ENCODE results near the gene LTB.
A peak's percentile ranks its signal among the peaks of the same experiment; 100 is the strongest.
"Not testable (repeated sequence)": the region's sequence is repeated elsewhere in the genome, so short reads cannot be mapped to it uniquely, and the experiment has no call there.

The LTB gene

DNA sequence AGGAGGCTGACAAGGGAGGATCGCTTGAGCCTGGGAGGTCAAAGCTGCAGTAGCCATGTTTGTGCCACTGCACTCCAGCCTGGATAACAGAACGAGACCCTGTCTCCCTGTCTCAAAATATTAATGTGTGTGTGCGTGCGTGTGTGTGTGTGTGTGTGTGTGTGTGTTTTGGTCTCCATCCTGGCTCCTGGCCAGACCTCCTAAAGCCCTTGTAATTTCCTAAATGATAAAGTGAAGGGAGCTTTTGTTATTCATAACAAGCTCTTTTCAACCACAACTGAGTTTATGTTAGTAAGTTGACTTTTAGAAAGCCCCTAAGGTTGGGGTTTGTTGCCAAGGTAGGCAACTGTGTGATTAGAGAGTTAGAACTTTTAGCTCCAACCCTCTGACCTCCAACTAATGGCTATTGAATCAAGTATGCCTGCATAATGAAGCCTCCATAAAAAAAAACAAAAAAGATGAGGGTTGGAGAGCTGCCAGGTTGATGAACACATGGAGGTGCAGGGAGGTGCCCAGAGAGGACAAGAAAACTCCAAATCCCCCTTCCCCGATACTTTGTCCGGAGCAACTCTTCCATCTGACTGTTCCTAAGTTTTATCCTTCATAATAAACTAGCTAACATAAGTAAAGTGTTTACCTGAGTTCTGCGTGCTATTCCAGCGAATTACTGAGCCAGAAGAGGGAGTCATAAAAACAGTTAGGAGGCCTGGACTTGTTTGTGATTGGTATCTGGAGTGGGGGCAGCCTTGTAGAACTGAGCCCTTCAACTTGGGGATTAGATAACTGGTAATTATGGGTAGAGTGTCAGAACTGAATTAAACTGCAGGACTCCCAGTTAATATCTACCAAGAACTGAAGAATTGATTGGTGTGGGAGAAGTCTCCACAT lies 27.5 kb upstream of the LTB start:
- DNase-seq (ENCODE audit: low read depth), result no peak
- no peak overlapping the region for H3K4me3 ChIP-seq (ENCODE audit: control insufficient read depth, low read depth, low read length)
- TF ChIP-seq, protein P1, sequence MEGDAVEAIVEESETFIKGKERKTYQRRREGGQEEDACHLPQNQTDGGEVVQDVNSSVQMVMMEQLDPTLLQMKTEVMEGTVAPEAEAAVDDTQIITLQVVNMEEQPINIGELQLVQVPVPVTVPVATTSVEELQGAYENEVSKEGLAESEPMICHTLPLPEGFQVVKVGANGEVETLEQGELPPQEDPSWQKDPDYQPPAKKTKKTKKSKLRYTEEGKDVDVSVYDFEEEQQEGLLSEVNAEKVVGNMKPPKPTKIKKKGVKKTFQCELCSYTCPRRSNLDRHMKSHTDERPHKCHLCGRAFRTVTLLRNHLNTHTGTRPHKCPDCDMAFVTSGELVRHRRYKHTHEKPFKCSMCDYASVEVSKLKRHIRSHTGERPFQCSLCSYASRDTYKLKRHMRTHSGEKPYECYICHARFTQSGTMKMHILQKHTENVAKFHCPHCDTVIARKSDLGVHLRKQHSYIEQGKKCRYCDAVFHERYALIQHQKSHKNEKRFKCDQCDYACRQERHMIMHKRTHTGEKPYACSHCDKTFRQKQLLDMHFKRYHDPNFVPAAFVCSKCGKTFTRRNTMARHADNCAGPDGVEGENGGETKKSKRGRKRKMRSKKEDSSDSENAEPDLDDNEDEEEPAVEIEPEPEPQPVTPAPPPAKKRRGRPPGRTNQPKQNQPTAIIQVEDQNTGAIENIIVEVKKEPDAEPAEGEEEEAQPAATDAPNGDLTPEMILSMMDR (conservative IDR thresholded peaks at IDR 0.05; ENCODE audit: control insufficient read depth, insufficient read depth, low read depth, low read length), result no peak

DNA sequence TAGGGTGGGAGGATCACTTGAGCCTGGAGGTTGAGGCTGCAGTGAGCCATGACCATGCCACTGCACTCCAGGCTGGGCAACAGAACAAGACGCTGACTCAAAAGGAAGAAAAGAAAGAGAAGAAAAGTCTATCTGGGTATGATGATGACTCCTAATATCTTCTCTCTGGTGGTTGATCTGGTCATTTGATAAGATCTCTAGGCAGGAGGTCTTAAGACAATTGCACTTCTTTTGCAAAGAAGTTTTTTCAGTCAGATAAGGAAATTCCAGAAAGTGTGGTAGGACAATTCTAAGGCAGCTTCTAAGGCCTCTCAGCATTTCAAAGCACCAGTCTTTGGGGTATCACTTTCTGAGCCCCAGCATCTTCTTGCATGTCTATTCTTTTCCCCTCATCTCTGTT lies 25.1 kb upstream of the LTB start:
- no peak for DNase-seq (ENCODE audit: low read depth)
- TF ChIP-seq, protein P1 (conservative IDR thresholded peaks at IDR 0.05; ENCODE audit: control insufficient read depth, insufficient read depth, low read depth, low read length), result no peak
- no peak overlapping the region for H3K4me3 ChIP-seq (ENCODE audit: control insufficient read depth, low read depth, low read length)

DNA sequence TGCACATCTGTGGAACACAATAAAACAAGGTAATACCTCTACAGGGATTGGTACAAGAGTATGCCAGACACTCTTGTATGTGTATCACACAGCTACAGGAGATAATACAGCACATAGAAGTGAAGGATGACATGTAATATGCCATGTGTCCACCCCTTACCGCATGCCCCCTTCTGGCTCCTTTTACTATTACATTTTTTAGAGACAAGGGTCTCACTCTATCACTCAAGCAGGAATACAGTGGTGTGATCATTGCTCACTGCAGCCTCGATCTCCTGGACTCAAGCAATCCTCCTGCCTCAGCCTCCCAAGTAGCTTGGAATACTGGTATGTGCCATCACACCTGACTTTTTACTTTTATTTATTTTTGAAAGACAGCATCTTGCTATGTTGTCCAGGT lies 14.8 kb upstream of the LTB start:
- no peak overlapping the region for H3K4me3 ChIP-seq (ENCODE audit: control insufficient read depth, low read depth, low read length)
- TF ChIP-seq, protein P1 (conservative IDR thresholded peaks at IDR 0.05; ENCODE audit: control insufficient read depth, insufficient read depth, low read depth, low read length), result peak; percentile 50
- DNase-seq (ENCODE audit: low read depth), result peak; percentile 38

DNA sequence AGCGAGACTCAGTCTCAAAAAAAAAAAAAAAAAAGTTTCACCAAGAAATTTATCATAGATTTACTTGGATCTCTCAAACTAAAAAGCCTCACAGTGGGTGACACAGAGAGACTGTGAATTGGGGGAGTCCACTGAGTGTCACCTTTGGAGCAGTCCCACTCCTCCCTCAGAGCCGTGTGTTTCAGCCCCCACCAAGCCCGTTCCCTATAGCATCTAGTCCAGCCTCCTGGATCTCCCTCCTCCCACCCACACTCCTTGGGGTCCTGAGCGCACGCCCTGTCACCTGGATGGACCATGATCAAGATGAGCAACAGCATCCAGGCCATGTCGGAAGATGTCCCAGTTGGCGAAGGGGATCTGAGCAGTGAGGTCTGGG lies 10.2 kb upstream of the LTB start:
- TF ChIP-seq, protein P1 (conservative IDR thresholded peaks at IDR 0.05; ENCODE audit: control insufficient read depth, insufficient read depth, low read depth, low read length), result no peak
- no peak for DNase-seq (ENCODE audit: low read depth)
- no peak overlapping the region for H3K4me3 ChIP-seq (ENCODE audit: control insufficient read depth, low read depth, low read length)

DNA sequence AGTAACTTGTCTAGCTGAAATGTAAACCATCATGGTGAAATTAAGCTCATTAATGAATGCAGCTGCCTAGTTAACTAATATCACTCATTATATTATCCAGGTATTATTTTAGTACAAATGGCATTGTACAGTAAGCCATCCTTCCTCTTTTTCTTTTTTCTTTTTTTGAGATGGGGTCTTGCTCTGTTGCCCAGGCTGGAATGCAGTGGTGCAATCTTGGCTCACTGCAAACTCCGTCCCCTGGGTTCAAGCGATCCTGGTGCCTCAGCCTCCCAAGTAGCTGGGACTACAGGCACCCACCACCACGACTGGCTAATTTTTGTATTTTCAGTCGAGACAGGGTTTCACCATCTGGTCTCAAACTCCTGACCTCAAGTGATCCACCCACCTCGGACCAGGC lies 8.5 kb upstream of the LTB start:
- DNase-seq (ENCODE audit: low read depth), result not testable (repeated sequence)

DNA sequence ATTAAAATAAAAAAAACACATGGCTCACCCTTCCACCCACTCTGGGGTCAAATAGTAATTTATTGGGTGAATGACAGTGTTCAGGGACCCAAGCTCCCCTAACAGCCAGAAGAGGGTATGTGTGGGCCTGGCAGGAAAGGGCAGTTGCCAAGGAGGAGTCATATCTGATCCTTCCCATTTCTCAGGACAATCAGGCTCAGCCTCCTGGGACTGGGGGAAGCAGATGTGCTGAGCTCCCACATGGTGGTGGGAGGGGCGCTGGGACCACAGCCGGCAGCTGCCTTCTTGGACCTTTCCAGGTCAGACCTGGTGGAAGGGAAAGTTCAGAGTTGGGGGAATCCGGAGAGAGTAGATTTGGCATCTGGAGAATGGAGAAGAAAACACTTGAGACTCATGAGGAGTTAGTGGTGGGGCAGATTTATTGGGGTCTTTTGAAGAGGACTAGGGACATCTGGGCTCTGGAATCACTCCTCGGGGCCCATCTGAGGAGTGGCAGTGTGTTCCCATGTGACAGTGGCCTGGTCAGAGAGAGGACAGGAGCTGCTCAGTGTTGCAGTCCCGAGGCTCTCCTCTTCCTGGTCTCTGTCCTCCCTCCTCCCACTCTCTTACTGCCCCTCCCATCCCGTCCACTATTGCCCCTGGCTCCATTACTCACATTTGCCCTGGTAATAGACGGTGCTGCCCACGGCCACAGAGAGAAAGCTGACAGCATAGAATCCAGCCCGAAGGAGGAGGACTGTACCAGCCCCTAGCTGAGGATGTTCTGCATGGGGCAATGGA lies 6.8 kb upstream of the LTB start:
- DNase-seq (ENCODE audit: low read depth), result peak; percentile 25
- no peak overlapping the region for H3K4me3 ChIP-seq (ENCODE audit: control insufficient read depth, low read depth, low read length)
- TF ChIP-seq, protein P1 (conservative IDR thresholded peaks at IDR 0.05; ENCODE audit: control insufficient read depth, insufficient read depth, low read depth, low read length), result no peak

More for the DNA sequence above, 8.5 kb upstream of the LTB start:
- not testable (repeated sequence) for H3K4me3 ChIP-seq (ENCODE audit: control insufficient read depth, low read depth, low read length)
